GM21619 (cell line): ENCODE results near the gene TMEM165.
"Not testable (repeated sequence)": the region's sequence is repeated elsewhere in the genome, so short reads cannot be mapped to it uniquely, and the experiment has no call there.

Experiments used
- ATAC-seq: cut with Tn5 transposase; IDR thresholded peaks from one replicate; pipeline ENCODE4 v1.9.1; 2021; ENCODE audit not compliant: unreplicated experiment

Gene TMEM165, protein sequence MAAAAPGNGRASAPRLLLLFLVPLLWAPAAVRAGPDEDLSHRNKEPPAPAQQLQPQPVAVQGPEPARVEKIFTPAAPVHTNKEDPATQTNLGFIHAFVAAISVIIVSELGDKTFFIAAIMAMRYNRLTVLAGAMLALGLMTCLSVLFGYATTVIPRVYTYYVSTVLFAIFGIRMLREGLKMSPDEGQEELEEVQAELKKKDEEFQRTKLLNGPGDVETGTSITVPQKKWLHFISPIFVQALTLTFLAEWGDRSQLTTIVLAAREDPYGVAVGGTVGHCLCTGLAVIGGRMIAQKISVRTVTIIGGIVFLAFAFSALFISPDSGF

DNA sequence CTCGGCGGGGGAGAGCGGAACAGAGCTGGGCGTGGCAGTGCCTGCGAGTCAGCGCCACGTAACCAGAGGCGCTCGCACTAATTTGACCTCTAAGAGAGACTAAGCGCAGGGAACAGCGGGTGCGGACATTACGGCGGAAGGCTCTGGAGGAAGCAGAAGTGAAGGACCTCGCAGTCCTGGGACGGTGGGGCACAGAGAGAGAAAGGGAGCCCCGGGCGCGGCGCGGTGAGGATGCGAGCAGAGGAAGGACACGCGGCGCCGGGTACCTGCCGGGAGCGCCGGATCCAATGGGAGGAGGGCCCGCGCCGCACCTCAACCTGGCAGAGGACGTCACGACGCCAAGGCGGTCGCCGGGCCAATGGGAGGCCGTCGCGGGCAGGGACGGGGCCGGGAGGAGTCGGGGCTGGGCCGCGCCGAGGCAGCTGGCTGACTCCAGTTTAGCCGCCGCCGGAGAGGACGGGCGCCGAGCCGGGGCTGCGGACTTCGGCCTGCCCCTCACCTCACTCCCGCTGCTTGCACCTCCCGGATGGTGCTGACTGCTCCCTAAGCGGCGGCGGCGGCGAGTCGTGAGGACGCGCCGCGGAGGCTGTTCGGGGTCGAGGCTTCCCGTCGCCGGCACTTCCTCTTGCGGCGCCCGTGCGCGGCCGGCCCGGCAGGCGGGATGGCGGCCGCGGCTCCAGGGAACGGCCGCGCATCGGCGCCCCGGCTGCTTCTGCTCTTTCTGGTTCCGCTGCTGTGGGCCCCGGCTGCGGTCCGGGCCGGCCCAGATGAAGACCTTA lies at the start of gene TMEM165:
TSS of gene TMEM165 (plus strand) at position 429 of the 779 bp plus-strand sequence. CDS start at position 662, 233 bp downstream.
- peak; percentile 89 for ATAC-seq

DNA sequence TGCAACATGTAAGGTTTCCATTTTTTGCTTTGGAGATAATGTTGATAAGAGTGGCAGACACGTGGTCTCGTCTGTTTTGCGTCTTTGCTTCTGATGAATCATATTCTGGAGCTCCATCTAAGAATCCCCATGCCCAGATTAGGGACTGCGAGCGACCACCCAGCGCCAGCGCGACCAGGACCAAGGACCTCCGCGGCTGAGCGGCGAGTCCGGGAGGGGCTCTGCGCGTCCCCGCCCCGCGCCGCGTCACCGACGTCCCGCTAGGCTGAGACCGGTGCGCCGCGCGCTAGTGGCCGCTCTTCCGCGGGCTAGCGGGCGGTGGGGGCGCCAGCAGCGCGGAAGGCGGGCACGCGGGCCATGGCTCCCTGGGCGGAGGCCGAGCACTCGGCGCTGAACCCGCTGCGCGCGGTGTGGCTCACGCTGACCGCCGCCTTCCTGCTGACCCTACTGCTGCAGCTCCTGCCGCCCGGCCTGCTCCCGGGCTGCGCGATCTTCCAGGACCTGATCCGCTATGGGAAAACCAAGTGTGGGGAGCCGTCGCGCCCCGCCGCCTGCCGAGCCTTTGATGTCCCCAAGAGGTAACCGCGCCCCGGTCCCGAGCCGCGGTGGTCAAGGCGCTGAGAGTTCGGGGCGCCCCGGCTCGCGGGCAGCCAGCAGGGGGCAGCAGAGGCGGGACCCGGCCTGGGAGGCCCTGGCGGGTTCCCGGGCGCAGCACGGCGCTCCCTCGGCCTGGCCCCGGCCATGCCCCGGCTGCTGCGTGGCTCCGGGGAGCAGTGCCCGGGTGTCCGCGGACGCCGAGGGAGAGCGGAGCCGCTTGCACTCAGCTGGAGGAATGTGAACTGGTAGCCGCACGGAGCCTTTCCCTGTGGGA lies 49.5 kb upstream of the TMEM165 start, which contains the start of gene SRD5A3:
TSS of gene SRD5A3 (plus strand) at position 263 of the 871 bp plus-strand sequence. CDS start at position 358, 95 bp downstream.
- peak; percentile 93 for ATAC-seq

DNA sequence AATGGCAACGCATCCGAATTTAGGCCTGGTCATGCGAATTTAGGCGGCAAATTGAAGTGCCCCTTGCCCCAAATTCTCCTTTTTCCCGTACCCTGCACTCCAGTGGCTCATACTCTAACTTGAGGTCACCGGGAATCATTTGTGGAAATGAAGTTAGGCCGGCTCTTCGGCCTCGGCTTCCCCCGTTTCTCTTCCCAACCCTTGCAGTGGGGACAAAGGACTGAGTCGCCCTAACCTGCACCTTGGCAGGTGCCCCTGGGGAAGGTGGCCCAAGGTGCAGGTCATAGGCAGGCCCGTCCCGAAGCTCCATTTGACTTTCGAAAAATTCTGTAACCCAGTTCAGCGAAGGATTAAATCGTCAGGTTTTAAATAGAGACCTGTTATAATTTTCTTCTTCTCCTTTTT lies 48.9 kb upstream of the TMEM165 start:
- no peak for ATAC-seq

DNA sequence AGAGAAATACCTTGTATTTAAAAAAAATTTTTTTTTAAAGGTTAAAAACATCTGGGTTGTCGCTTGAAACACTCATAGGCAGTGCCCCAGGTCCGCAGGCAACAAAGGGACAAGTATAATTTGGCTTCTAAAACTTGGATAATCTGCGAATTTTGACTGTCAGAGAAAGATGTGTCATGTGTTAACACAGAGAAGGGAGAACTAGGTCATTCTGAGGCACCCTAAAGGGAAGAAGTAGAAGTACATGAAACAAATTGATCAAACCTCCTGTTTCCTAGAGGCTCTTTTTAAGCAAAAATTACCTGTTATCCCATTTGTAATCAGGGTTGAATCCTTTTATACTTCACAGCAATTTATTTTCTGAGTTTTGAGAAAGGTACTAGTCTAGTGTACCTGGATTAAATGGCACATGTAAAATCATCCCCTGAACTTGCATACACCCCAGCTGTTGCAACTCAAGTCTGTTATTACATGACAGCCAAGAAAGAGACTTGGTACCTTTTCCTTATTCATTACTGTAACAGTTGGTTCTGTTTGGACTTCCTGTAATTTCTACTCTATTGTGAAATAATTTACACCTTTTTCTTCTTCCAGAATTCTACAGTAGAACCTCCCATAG lies 48.0 kb upstream of the TMEM165 start:
- ATAC-seq, result no peak

DNA sequence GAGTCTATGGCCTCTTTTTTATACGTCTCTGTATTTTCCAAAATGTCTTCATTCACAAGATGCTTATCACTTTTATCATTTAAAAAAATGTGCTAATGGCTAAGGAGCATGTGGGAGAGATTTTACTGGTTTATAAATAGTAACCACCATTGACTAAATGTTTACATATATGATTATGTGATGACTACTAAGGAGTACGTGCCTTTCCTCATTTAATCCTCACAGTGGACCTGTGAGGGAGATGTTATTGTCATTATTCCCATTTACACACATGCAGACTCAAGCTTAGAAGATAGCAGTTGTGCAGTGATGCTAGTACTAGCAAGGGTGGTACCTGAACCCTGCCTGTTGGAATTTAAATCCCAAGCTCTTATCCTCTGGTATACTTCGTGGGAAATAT lies 47.3 kb upstream of the TMEM165 start:
- no peak for ATAC-seq

DNA sequence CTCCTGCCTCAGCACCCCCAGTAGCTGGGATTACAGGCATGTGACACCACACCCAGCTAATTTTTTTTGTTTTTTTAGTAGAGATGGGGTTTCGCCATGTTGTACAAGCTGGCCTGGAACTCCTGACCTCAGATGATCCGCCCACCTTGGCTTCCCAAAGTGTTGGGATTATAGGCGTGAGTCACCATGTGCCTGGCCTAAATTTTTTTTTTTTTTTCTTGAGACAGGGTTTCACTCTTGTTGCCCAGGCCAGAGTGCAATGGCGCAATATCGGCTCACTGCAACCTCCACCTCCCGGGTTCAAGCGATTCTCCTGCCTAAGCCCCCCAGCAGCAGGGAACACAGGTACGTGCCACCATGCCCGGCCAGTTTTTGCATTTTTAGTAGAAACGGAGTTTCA lies 44.9 kb upstream of the TMEM165 start:
- ATAC-seq, result not testable (repeated sequence)

DNA sequence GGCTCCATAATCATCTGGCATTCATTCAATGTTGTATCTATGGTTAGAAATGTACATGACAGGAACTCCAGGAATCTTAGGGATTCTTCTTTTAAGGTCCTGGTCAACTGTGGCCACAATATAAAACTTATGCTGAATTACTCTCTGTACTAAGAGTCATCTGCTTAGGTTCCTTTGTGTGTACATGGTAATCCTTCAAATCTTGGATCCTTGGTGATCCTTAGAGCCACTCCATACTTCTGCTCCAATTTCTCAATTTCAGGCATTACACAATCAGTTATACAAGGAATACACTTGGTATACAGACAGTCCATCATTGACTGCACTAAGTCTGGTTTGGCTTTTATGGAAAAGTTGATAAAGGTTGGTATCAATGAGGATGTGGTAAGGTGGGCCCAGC lies 43.9 kb upstream of the TMEM165 start:
- ATAC-seq, result no peak

DNA sequence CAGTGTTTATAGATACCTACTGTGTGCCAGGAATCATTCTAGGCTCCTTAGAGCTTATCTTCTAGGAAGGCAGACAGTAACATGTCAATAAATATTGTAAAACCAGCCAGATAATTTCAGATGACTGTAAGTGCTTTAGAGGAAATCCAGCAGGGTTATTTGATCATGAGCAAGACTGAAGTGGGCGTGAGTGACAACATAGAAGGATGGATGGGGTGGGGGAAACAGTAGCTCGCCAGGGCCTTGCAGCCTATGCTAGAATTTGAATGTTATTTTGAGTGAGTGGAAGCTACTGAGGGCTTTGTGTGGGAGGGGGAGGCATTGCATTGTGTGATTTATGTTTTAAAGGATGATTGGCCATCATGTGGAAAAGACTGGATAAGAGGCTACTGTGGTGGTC lies 43.0 kb upstream of the TMEM165 start:
- no peak for ATAC-seq

DNA sequence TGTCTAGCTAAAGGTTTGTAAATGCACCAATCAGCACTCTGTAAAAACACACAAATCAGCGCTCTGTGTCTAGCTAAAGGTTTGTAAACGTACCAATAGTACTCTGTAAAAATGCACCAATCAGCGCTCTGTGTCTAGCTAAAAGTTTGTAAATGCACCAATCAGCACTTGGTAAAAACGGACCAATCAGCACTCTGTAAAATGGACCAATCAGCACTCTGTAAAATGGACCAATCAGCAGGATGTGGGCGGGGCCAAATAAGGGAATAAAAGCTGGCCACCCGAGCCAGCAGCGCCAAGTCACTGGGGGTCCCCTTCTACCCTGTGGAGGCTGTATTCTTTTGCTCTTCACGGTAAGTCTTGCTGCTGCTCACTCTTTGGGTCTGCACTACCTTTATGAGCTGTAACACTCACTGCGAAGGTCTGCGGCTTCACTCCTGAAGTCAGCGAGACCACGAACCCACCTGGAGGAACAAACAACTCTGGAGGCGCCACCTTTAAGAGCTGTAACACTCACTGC lies 42.5 kb upstream of the TMEM165 start:
- ATAC-seq, result not testable (repeated sequence)

DNA sequence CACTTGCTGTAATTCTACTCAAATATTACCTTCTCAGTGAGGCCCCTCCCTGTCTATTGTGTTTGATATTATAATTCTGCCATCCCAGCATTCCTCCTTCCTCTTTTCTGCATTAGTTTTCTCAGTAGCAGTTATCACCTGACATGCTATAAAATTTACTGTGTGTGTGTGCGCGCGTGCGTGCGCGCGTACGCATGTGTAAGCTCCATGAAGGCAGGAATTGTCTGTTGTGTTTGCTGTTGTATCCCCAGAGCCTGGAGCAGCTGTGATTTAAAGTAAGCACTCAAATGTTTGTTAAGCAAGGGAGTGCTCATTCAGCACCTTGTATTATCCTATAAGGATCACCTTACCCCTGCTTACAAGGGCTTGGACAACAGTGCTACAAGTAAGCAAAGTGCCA lies 41.1 kb upstream of the TMEM165 start:
- no peak for ATAC-seq

DNA sequence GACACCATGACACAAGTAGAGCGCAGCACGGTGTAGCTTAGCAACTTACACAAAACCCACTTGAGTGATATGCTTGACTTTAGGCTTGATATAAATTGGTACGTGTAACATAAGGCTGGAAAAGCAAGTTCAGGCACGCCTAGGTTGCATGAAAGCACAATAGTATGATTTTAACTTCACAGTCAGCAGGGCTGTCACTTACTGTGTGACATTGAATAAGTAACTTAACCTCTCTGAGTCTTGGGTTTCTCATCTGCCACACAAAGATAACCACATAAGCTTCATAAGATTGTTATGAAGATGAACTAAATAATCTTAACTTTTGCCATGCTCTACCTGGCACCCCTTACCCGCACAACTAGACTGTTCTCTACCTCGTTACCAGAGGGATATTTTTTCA lies 40.2 kb upstream of the TMEM165 start:
- no peak for ATAC-seq

DNA sequence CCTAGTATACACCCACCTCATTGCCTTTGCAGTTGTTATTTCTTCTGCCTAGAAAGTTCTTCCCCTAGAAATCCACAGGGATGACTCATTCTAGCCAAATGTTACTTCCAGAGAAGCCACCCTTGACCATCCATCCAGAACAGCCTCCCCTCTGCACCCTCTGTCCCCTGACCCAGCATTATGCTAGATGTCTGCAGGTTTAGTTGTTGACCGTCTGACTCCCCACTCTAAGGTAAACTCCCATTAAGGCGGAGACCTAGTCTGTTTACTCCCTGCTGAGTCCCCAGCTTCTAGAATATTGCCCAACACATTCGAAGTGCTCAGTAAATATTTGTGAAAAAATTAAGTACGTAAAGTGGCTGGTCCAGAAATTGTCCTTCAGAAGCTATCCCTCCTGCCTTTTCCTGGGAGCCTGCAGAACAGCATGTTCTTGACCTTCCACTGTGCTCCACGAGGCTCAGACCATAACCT lies 38.7 kb upstream of the TMEM165 start:
- ATAC-seq, result no peak

DNA sequence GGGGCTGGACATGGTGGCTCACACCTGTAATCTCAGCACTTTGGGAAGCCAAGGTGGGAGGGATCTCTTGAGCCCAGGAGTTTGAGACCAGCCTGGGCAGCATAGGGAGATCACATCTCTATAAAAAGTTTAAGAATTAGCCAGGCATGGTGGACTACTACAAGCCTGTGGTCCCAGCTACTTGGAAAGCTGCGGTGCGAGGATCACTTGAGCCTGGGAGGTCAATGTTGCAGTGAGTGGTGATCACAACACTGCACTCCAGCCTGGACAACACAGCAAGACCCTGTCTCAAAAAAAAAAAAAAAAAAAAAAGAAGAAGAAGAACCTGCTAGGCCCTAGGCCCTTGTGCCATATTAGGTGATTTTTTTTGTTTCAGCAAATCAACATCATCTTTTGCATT lies 37.5 kb upstream of the TMEM165 start:
- ATAC-seq, result peak; percentile 11

DNA sequence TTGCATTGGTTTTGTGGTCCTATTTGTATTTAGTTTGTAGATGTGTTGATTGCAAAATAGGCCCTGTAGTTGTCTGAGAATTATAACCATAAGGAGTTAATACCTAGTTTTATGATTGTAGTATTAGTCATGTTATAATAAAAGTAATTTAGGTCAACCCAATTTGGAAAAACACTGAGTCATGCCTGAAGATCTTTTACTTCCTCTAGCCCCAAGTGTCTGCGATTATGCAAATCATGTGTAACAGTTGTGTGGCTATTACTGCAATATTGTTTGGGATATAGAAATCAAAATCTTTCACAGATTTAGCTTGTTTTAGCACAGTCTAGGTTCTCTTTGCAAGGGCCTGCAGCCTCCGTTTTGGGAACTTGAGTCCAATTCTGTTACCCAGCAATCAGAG lies 37.1 kb upstream of the TMEM165 start:
- peak; percentile 89 for ATAC-seq

DNA sequence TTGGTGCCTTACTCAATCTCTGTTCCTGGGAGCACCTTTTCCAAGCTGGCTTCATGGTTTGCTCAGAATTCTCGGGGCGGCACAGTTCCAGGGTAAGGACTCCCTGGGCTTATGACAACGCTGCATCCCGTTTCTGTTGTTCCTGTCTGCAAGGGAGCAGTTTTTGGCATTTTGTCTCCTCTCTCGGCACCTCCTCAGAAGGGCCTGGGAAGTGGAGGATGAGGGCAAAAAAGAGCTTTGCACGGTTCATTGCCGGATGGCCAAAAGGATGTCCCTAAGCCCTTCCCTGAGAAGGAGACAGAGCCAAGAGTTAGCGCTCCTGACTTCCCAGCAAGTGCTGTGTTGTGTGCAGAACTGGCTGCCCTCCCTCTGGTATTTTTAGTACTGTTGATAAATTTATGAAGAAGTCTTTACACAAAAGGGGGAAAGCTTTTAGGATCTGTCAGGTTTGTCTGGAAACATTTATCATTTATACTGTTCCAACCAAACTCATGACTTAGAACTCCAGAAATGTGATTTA lies 36.3 kb upstream of the TMEM165 start:
- ATAC-seq, result no peak

DNA sequence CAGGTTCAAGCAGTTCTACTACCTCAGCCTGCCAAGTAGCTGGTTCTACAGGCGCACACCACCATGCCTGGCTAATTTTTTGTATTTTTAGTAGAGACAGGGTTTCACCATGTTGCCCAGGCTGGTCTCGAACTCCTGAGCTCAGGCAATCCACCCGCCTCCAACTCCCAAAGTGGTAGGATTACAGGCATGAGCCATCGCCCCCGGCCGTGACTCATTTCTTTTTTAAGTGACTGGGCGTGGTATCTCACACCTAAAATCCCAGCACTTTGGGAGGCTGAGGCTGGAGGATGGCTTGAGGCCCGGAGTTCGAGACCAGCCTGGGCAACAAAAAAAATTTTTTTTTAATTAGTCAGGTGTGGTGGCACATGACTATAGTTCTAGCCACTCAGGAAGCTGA lies 32.8 kb upstream of the TMEM165 start:
- not testable (repeated sequence) for ATAC-seq

DNA sequence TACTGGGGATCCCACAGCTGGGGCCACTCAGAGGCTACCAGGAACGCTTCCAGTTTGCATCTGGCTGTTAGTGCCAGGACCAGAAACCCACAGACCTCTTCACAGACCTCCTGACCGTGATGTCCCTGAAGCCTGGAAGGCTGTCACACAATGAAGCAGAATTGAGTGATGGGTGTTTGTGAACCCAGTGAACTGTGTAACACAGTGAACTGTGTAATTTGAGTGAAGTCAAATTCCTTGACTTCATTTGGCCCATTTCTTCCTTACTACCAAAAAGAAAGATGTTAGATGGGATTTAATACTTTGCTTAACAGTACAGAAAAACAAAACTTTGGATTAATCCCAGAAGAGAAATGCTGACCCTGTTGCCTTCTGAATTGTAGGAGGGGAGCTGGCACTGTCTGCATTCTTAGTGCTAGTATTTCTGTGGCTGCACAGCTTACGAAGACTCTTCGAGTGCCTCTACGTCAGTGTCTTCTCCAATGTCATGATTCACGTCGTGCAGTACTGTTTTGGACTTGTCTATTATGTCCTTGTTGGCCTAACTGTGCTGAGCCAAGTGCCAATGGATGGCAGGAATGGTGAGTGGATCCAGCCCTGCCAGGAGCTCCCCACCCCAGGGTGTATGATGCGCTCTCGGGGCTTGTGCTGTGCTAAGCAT lies 31.9 kb upstream of the TMEM165 start:
- no peak for ATAC-seq

DNA sequence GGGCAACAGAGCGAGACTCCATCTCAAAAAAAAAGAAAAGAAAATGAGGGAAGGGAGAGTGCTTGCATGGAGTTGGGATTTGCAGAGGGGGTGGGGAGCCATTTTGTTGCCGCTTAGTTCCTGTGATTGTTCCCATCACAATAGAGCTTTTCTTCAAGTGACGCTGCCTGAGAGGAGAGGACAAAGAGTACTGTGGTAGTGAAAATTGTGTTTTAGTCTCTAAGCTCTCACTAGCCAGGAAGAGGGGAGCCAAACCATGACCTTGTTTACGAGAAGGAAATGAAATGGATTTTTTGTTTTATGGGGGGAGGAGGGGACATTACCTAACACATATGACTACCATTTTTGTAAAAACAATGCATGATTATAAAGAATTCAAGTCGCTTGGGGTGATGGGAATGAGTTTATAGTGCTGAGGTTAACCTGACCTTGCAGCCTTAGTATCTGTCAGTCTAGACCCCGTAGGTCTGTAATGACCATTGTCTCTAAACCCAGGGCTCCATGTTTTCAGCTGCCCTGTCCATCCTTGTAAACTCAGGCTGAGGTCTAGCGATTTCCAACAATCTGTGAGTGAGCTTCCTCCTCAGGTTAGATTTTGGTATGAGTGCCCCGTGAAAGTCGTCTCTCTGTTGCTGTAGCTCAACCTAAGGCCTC lies 30.9 kb upstream of the TMEM165 start:
- no peak for ATAC-seq

DNA sequence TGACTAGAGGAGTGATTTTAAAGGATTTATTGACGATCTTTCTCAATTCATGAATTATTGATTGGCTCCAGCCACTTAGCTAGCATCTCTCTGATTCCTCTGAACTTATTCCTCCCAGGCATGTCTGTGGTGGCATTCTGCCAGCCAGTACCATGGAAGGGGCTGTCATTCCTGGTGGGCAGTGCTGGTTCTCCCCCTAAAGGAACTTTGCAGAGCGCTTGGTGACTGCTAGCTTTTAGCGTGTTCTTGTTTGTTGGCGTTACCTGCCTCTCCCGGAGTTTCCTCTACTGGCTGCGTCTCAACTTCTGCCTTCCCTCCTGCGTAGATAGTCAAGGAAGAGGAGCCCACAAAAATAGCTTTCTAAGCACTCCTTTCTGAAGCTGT lies 30.4 kb upstream of the TMEM165 start:
- ATAC-seq, result no peak
